ENCODE measurements around the gene STYXL2. TPM values are rescaled to one million over a fixed set of nuclear protein-coding genes. Genes with fewer than 3 reads are reported as not detected.

The STYXL2 gene
- total RNA-seq, 2 experiments from 2014 or later = not detected

DNA sequence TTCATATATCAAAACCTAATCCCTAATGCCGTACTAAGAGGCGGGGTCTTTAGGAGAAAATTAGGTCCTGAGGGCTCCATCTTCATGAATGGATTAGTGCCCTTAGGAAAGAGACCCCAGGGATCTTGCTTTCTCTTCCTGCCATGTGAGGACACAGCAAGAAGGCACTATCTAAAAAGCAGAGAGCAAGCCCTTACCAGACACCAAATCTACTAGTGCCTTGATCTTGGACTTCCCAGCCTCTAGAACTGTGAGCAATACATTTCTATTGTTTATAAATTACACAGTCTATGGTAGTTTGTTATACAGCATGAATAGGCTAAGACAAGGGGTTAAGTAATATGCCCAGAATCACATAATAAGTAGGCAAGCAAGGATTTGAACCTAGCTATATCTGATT, 42.9 kb downstream of the STYXL2 start:
- ATAC-seq (ENCODE audit: low read depth) = no peak
- peaks cover 40% of the 10 kb centered on the region for H3K27me3 Mint-ChIP-seq
- POLR2A ChIA-PET = no interaction called here
- H3K36me3 Mint-ChIP-seq = no peaks in the 10 kb centered on the region
- no peak overlapping the region for H3K4me3 Mint-ChIP-seq
- H3K27ac Mint-ChIP-seq = no peak overlapping the region
- DNase-seq = no peak
- no peaks in the 10 kb centered on the region for H3K9me3 Mint-ChIP-seq
- H3K4me1 Mint-ChIP-seq = no peaks in the 10 kb centered on the region

DNA sequence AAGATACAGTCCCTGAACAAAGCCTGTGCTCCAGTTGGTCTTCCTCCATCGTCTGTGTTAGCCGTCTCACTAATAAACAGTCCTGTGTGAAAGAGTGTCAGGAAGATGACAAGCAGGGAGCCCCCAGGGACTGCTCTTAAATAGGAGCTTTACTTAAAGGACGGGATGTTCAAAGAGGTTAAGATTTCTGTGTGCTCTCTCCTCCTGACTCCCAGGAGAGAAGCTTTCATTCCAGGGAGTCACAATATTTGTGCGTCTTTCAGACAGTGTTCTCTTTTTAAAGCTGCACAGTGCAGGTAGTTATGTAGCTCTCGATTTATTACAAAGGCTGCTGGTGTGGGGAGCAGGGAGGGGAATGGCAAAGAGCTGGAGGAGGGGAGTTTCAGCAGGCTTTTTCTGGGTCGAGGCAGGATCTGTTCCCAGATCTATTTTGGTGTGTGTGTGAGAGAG, 43.5 kb downstream of the STYXL2 start:
- H3K9me3 Mint-ChIP-seq = peaks cover under 1% of the 10 kb centered on the region
- H3K27ac Mint-ChIP-seq = no peak overlapping the region
- ATAC-seq (ENCODE audit: low read depth) (no peak), DNase-seq (no peak)
- no peaks in the 10 kb centered on the region for H3K36me3 Mint-ChIP-seq
- H3K27me3 Mint-ChIP-seq = peaks cover 42% of the 10 kb centered on the region
- H3K4me1 Mint-ChIP-seq = no peaks in the 10 kb centered on the region
- POLR2A ChIA-PET = no interaction called here
- H3K4me3 Mint-ChIP-seq = no peak overlapping the region

DNA sequence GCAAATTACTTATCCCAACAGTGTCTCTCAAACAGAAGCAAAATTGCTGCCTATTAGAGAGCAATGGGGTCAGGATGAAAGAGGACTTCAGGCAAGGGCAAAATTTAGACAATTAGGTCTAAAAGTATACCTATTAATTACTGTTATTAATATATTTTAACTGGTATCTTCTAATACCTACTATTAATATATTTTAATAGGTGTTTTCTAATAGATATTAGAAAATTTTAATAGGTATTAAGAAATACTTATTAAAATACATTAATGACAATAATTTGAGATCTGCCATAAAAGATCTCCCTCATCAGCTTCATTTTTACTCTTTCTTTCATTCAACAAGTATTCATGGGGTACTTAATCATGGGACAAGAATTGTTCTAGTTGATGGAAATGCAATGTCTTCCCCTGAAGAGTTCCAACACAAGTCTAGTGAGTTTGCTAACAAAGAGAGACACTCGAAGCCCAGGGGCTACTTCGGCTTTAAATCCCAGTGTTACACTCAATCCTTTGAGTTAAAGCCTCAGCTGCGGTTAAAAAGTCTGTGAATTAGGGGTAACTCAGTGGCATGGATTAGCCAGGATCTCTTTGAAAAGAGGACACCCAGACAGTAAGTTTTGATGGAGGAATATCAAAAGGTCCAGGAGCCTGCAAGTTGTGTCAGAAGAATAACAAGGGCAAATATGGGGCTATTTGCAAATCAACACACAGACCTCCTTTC, 44.1 kb downstream of the STYXL2 start:
- no peak overlapping the region for H3K27ac Mint-ChIP-seq
- peaks cover 42% of the 10 kb centered on the region for H3K27me3 Mint-ChIP-seq
- POLR2A ChIA-PET = no interaction called here
- ATAC-seq (ENCODE audit: low read depth) (no peak), DNase-seq (no peak)
- no peak overlapping the region for H3K4me3 Mint-ChIP-seq
- H3K9me3 Mint-ChIP-seq = peaks cover 2% of the 10 kb centered on the region
- H3K4me1 Mint-ChIP-seq = no peaks in the 10 kb centered on the region
- no peaks in the 10 kb centered on the region for H3K36me3 Mint-ChIP-seq

DNA sequence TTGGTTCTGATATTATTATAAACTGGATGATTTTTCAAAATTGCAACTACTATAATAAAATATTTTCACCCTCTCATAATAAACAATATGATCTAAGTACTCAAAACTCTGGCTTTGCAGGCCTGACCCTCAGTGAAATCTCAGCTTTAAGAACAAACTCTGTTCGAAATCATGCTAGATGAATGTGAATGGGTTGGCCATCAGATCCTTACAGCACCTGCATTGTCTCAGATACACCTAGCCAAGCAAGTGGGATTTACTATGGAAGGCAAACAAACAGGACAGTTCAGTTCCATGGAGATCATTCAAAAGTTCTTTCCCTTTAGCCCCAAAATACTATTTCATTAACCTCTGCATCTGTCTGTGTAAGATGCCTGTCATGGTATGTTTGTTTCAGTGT, 44.8 kb downstream of the STYXL2 start:
- POLR2A ChIA-PET = no interaction called here
- H3K4me1 Mint-ChIP-seq = no peaks in the 10 kb centered on the region
- no peaks in the 10 kb centered on the region for H3K36me3 Mint-ChIP-seq
- H3K9me3 Mint-ChIP-seq = peaks cover 2% of the 10 kb centered on the region
- DNase-seq (no peak), ATAC-seq (ENCODE audit: low read depth) (no peak)
- no peak overlapping the region for H3K27ac Mint-ChIP-seq
- peaks cover 43% of the 10 kb centered on the region for H3K27me3 Mint-ChIP-seq
- no peak overlapping the region for H3K4me3 Mint-ChIP-seq

DNA sequence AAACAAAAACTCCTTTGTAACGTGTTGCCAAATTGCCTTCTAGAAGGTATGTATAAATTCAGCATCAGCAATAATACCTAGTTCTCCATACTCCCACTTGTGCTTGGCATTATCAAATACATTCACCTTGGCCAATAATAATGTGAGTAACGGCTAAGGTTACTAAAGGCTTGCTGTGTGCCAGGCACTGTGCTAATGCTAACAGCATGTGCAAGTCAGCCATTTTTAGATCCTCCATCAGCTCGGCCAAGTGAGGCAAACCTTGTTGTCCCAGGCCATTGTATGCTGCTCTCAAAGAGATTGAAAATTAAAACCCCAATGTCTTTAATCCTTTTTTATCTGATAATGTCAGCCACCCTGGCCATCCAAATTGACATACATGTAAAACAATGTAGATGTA, 48.1 kb downstream of the STYXL2 start:
- H3K27me3 Mint-ChIP-seq = peaks cover 23% of the 10 kb centered on the region

More for the DNA sequence above, 48.1 kb downstream of the STYXL2 start:
- Mint-ChIP-seq H3K36me3 (no peaks in the 10 kb centered on the region), H3K4me3 (no peak overlapping the region), H3K27ac (no peak overlapping the region), H3K4me1 (no peaks in the 10 kb centered on the region), H3K9me3 (peaks cover 2% of the 10 kb centered on the region)
- ATAC-seq (ENCODE audit: low read depth) (no peak), DNase-seq (no peak)
- POLR2A ChIA-PET = no interaction called here

Other genes with a start within 250 kb of the STYXL2 start
- gene TADA1, start 217.8 kb upstream of the STYXL2 start, total RNA-seq = 10 to 100 TPM; 14.4 to 15.3 TPM
- gene ILDR2, start 118.5 kb upstream of the STYXL2 start, total RNA-seq = 1 to 10 TPM; 3.5 to 4.3 TPM
- not detected for gene MAEL, start 104.8 kb upstream of the STYXL2 start, total RNA-seq
- gene GPA33, start 3.7 kb upstream of the STYXL2 start, total RNA-seq = 1 to 10 TPM; 3.0 TPM
- 10 to 100 TPM; 25.6 to 28.0 TPM for gene POU2F1, start 126.8 kb downstream of the STYXL2 start, total RNA-seq